Measurements from ENCODE around the gene EHMT1.

DNA sequence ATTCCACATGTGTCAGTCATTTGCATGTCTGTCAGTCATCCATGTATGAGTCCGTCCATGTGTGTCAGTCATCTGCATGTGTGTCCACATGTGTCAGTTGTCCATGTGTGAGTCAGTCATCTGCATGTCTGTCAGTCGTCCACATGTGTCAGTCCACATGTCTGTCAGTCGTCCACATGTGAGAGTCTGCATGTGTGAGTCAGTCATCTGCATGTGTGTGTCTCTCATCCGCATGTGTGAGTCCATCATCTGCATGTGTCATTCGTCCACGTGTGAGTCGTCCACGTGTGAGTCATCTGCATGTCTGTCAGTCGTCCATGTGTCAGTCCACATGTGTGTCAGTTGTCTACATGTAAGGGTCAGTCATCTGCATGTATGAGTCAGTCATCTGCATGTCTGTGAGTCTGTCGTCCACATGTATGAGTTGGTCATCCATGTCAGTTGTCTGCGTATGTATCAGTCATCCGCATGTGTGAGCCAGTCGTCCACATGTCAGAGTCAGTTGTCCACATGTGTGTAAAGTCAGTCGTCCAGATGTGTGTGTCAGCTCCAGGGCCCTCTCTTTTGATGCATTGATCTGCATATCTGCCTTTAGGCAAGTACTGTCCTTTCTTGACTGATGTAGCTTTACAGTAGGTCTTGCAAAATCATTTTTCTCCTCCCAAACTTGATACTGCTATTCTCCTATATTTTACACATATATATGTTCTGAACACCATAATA lies 186.3 kb downstream of the EHMT1 start:
- TF ChIP-seq YY1 (IDR thresholded peaks at IDR 0.05; ENCODE audit: insufficient read depth, insufficient read length): no peak
- TF ChIP-seq ZNF274 (IDR thresholded peaks at IDR 0.05; ENCODE audit: low read depth, low read length): no peak
- TF ChIP-seq SUZ12 (IDR thresholded peaks at IDR 0.05; ENCODE audit: extremely low read depth, insufficient read depth, insufficient read length): no peak

All from NT2/D1 (cell line).